SK-N-SH (cell line): ENCODE measurements around the gene TRIM15. TPM values are rescaled to one million over a fixed set of nuclear protein-coding genes. Genes with fewer than 3 reads are reported as not detected.
"Not testable (repeated sequence)": the region's sequence is repeated elsewhere in the genome, so short reads cannot be mapped to it uniquely, and the experiment has no call there.

Experiments
- CTCF ChIA-PET: fragments of 300-600, 350-600 bp; formaldehyde crosslinking; extraction: SDS; loops from one replicate; lab custom pipeline; 2021; lab: Yijun Ruan, JAX
- POLR2A ChIA-PET: fragments of 350-600 bp; sonication (Branson Sonifier 250); formaldehyde crosslinking; extraction: SDS; loops from one replicate; lab custom pipeline; 2020; ENCODE audit warnings: antibody characterized with exemption, inconsistent platforms; lab: Yijun Ruan, JAX
- DNase-seq: peaks from one replicate; pipeline ENCODE4 v3.0.0; 2012
- H2AFZ ChIP-seq: fragments of 200-600 bp; sonication (generic); 2 replicates; pipeline ENCODE4 v1.8.1; 2016; ENCODE audit warnings: antibody characterized with exemption, mild to moderate bottlenecking, low read depth
- H3F3A ChIP-seq: fragments of 200-600 bp; sonication (generic); replicated peaks from 2 replicates; pipeline ENCODE3; 2016; ENCODE audit warnings: antibody characterized with exemption, mild to moderate bottlenecking; ENCODE audit not compliant: insufficient read depth
- H3K27ac ChIP-seq, 2 experiments: fragments of 200-500 bp in 1 of 2; fragments of 200-600 bp in 1 of 2; sonication (Bioruptor generic) in 1 of 2; sonication (generic), shearing (Covaris generic) in 1 of 2; 2 replicates each; pipeline versions ENCODE4 v1.5.1 to v1.6.1; 2014 to 2016; ENCODE audit warnings: low read depth in 2 of 2, inconsistent platforms in 1 of 2, low read length in 1 of 2, mild to moderate bottlenecking in 1 of 2, mixed read lengths in 1 of 2
- H3K27me3 ChIP-seq: fragments of 200-600 bp; sonication (generic), shearing (Covaris generic); 2 replicates; pipeline ENCODE4 v1.6.1; 2016; ENCODE audit warnings: mixed run types; ENCODE audit not compliant: insufficient read depth
- H3K36me3 ChIP-seq, 2 experiments: fragments of 200-500 bp in 1 of 2; fragments of 200-600 bp in 1 of 2; sonication (Bioruptor generic) in 1 of 2; sonication (generic) in 1 of 2; replicated peaks in 1 of 2; 2 replicates each; pipeline versions ENCODE3 to v1.5.1; 2014 to 2016; ENCODE audit warnings: low read length in 1 of 2, mild to moderate bottlenecking in 1 of 2; ENCODE audit not compliant: insufficient read depth in 2 of 2, control insufficient read depth in 1 of 2
- H3K4me1 ChIP-seq, 2 experiments: fragments of 200-500 bp in 1 of 2; fragments of 200-600 bp in 1 of 2; sonication (Bioruptor generic) in 1 of 2; sonication (generic), shearing (Covaris generic) in 1 of 2; 2 replicates each; pipeline versions ENCODE4 v1.5.1 to v1.6.1; 2014 to 2016; ENCODE audit warnings: low read depth in 1 of 2, low read length in 1 of 2, mixed run types in 1 of 2; ENCODE audit not compliant: insufficient read depth in 2 of 2, control insufficient read depth in 1 of 2
- H3K4me2 ChIP-seq: fragments of 200-600 bp; sonication (generic), shearing (Covaris generic); 2 replicates; pipeline ENCODE4 v1.6.1; 2017; ENCODE audit warnings: mixed run types
- H3K4me3 ChIP-seq, 2 experiments: fragments of 200-500 bp in 1 of 2; fragments of 200-600 bp in 1 of 2; sonication (Bioruptor generic) in 1 of 2; sonication (generic), shearing (Covaris generic) in 1 of 2; 2 replicates each; pipeline versions ENCODE4 v1.5.1 to v1.8.1; 2014 to 2016; ENCODE audit warnings: low read depth in 2 of 2, inconsistent platforms in 1 of 2, low read length in 1 of 2, mild to moderate bottlenecking in 1 of 2, mixed read lengths in 1 of 2, moderate library complexity in 1 of 2
- H3K79me2 ChIP-seq: fragments of 200-600 bp; sonication (generic); 2 replicates; pipeline ENCODE4 v1.8.1; 2017; ENCODE audit warnings: mild to moderate bottlenecking; ENCODE audit not compliant: insufficient read depth
- H3K9ac ChIP-seq: fragments of 200-600 bp; sonication (generic); 2 replicates; pipeline ENCODE4 v1.6.1; 2017; ENCODE audit warnings: mixed run types
- H3K9me2 ChIP-seq: fragments of 200-600 bp; sonication (generic); 2 replicates; pipeline ENCODE4 v1.6.1; 2017; ENCODE audit warnings: mixed run types
- H3K9me3 ChIP-seq: fragments of 200-600 bp; sonication (generic); 2 replicates; pipeline ENCODE4 v1.6.1; 2017; ENCODE audit warnings: mixed run types, mild to moderate bottlenecking, moderate library complexity
- H4K20me1 ChIP-seq: fragments of 200-600 bp; sonication (generic); 2 replicates; pipeline ENCODE4 v1.6.1; 2017; ENCODE audit warnings: mild to moderate bottlenecking, mixed run types; ENCODE audit not compliant: insufficient read depth
- CHD2 ChIP-seq: fragments of 150-350 bp; IDR thresholded peaks from 2 replicates; pipeline ENCODE4 v1.6.1; 2018; ENCODE audit warnings: low read length; ENCODE audit not compliant: partially characterized antibody
- FOSL2 ChIP-seq: IDR thresholded peaks from 2 replicates; pipeline ENCODE4 v1.4.0; 2012; ENCODE audit warnings: low read depth, mild to moderate bottlenecking, moderate library complexity, borderline replicate concordance
- FOXM1 ChIP-seq: IDR thresholded peaks from 2 replicates; pipeline ENCODE4 v1.4.0; 2012; ENCODE audit warnings: low read depth, mild to moderate bottlenecking
- GATA2 ChIP-seq: sonication (generic); formaldehyde crosslinking; IDR thresholded peaks from 2 replicates; pipeline ENCODE4 v1.5.0; 2020; ENCODE audit warnings: mild to moderate bottlenecking, missing genetic modification reagents
- MAX ChIP-seq: IDR thresholded peaks from 2 replicates; pipeline ENCODE4 v1.4.0; 2012; ENCODE audit warnings: low read depth
- MEF2A ChIP-seq: IDR thresholded peaks from 2 replicates; pipeline ENCODE4 v1.4.0; 2012; ENCODE audit warnings: low read depth, borderline replicate concordance
- MXI1 ChIP-seq: IDR thresholded peaks from 2 replicates; pipeline ENCODE4 v1.6.1; 2012; ENCODE audit warnings: mild to moderate bottlenecking, low read depth, low read length, improper control_type of control experiment
- NRF1 ChIP-seq: IDR thresholded peaks from 2 replicates; pipeline ENCODE4 v1.6.1; 2012; ENCODE audit warnings: low read depth, mild to moderate bottlenecking, low read length
- PBX3 ChIP-seq: IDR thresholded peaks from 2 replicates; pipeline ENCODE4; 2012
- POLR2AphosphoS5 ChIP-seq: IDR thresholded peaks from 2 replicates; pipeline ENCODE4 v1.6.1; 2012; ENCODE audit warnings: low read depth, low read length
- RAD21 ChIP-seq: IDR thresholded peaks from 2 replicates; pipeline ENCODE4 v1.6.1; 2012; ENCODE audit warnings: mild to moderate bottlenecking, low read length
- SMC3 ChIP-seq: IDR thresholded peaks from 2 replicates; pipeline ENCODE4 v1.6.1; 2012; ENCODE audit warnings: low read depth, low read length, improper control_type of control experiment
- TAF1 ChIP-seq: IDR thresholded peaks from 2 replicates; pipeline ENCODE4 v1.6.1; 2012; ENCODE audit warnings: low read depth, mild to moderate bottlenecking, low read length, moderate library complexity, borderline replicate concordance
- USF1 ChIP-seq: IDR thresholded peaks from 2 replicates; pipeline ENCODE4 v1.4.0; 2012; ENCODE audit warnings: low read depth, borderline replicate concordance
- USF2 ChIP-seq: fragments of 150-350 bp; IDR thresholded peaks from 2 replicates; pipeline ENCODE4 v1.6.1; 2017; ENCODE audit warnings: antibody characterized with exemption, low read length, low read depth, borderline replicate concordance
- YY1 ChIP-seq: IDR thresholded peaks from 2 replicates; pipeline ENCODE4 v1.4.0; 2012; ENCODE audit warnings: low read depth, mild to moderate bottlenecking
- ZBTB33 ChIP-seq: IDR thresholded peaks from 2 replicates; pipeline ENCODE4 v1.4.0; 2012; ENCODE audit warnings: low read depth, borderline replicate concordance
- WGBS: methylation state at CpG from one replicate; pipeline ENCODE4 v1.1.6; 2017; ENCODE audit warnings: low lambda C conversion rate; 5-methylcytosine and 5-hydroxymethylcytosine counted together
- polyA plus RNA-seq, 3 experiments: library from polyadenylated mRNA; depleted of rRNA; stranded (reverse); fragments of >200 nt; gene quantifications; 2 replicates each; pipeline ENCODE4 v1.2.3, GENCODE V29; 2012

TRIM15 gene
- polyA plus RNA-seq, 1 of the 3 experiments (the other 2 are of a cell fraction) = not detected

GRCh38 chr6:30135757-30136156, 27.6 kb upstream of the TRIM15 start, which contains the start of gene TRIM40 (continued):
- TF ChIP-seq PBX3 (no peak), RAD21 (no peak), USF1 (no peak), TAF1 (no peak), SMC3 (no peak), MXI1 (no peak), POLR2AphosphoS5 (no peak), FOSL2 (no peak), NRF1 (no peak)

GRCh38 chr6:30136570-30137286, 26.6 kb upstream of the TRIM15 start:
- Histone ChIP-seq H3K79me2 (no peaks in the 10 kb centered on the region), H2AFZ (no peak overlapping the region), H3K36me3 (no peaks in the 10 kb centered on the region), H3F3A (no peaks in the 10 kb centered on the region), H3K9me3 (no peaks in the 10 kb centered on the region), H3K9ac (no peak overlapping the region), H3K27ac (no peak overlapping the region), H3K27me3 (peaks cover 52% of the 10 kb centered on the region), H3K4me2 (no peak overlapping the region), H3K4me1 (no peaks in the 10 kb centered on the region), H4K20me1 (no peaks in the 10 kb centered on the region), H3K4me3 (no peak overlapping the region), H3K9me2 (no peaks in the 10 kb centered on the region)
- CTCF ChIA-PET = interaction anchor here (1.1 to 1.8 kb wide), 2 partner anchors 33 to 43 kb away, joined by 3 to 8 read pairs; no protein-coding TSS in a partner anchor
- no peak for DNase-seq
- POLR2A ChIA-PET = no interaction called here
- 19% methylated on average over 8 of the region's 11 CpGs for WGBS
- no peak for TF ChIP-seq MAX
- no peak for TF ChIP-seq ZBTB33
- TF ChIP-seq USF2 = no peak
- no peak for TF ChIP-seq CHD2
- no peak for TF ChIP-seq NRF1
- no peak for TF ChIP-seq MEF2A
- TF ChIP-seq TAF1 = no peak
- no peak for TF ChIP-seq FOXM1
- TF ChIP-seq USF1 = no peak
- no peak for TF ChIP-seq GATA2 (CRISPR knock-in tag)
- TF ChIP-seq FOSL2 = no peak
- TF ChIP-seq RAD21 = no peak
- no peak for TF ChIP-seq YY1

GRCh38 chr6:30140240-30140639, 23.1 kb upstream of the TRIM15 start:
- H3K36me3 ChIP-seq, H3K4me2 ChIP-seq, H3K9ac ChIP-seq, H3K79me2 ChIP-seq, H3F3A ChIP-seq, DNase-seq, H3K9me2 ChIP-seq, H3K4me3 ChIP-seq, H4K20me1 ChIP-seq, POLR2A ChIA-PET, H3K27ac ChIP-seq, H3K9me3 ChIP-seq, H3K4me1 ChIP-seq, H2AFZ ChIP-seq: not testable (repeated sequence)
- 10% methylated on average over 8 of the region's 8 CpGs for WGBS
- peaks cover 35% of the 10 kb centered on the region for H3K27me3 ChIP-seq
- CTCF ChIA-PET = interaction anchor here (9.3 kb wide), 1 partner anchor 9 kb away, joined by 91 read pairs; no protein-coding TSS in a partner anchor
